Right cardiac atrium (tissue), 5 donors: ENCODE data around the gene CTSS. TPM values are rescaled to one million over a fixed set of nuclear protein-coding genes. Genes with fewer than 3 reads are reported as not detected.
A peak's percentile ranks its signal among the peaks of the same experiment; 100 is the strongest.

Experiments used
- ATAC-seq, 2 donors: fragments of 200-7000 bp; cut with Tn5 transposase; one replicate each; pipeline versions ENCODE4 v1.8.0 to v1.9.1; 2020; ENCODE audit warnings: moderate library complexity in 2 of 2, mild to moderate bottlenecking in 1 of 2
- DNase-seq, 3 donors: peaks; one replicate each; pipeline ENCODE4 v3.0.0-alpha.2; 2020
- H3K27ac ChIP-seq: one replicate; pipeline ENCODE4 v1.5.1; 2013; ENCODE audit warnings: mild to moderate bottlenecking, low read length, control low read depth, moderate library complexity
- H3K27me3 ChIP-seq: one replicate; pipeline ENCODE4 v1.6.1; 2013; ENCODE audit not compliant: control insufficient read depth, insufficient read depth
- H3K4me1 ChIP-seq: one replicate; pipeline ENCODE4 v1.6.1; 2013; ENCODE audit warnings: low read length; ENCODE audit not compliant: control insufficient read depth, insufficient read depth
- H3K4me3 ChIP-seq: one replicate; pipeline ENCODE4 v1.5.1; 2013; ENCODE audit warnings: low read length, control low read depth
- H3K9me3 ChIP-seq: one replicate; pipeline ENCODE4 v1.6.1; 2013; ENCODE audit warnings: low read length; ENCODE audit not compliant: control insufficient read depth
- WGBS: extraction: QIAGEN DNeasy Blood & Tissue Kit; methylation state at CpG from one replicate; pipeline ENCODE4 v1.1.7; 2013; 5-methylcytosine and 5-hydroxymethylcytosine counted together
- intact Hi-C, 4 donors: fragments of 100-400 bp; cut with DNase I; formaldehyde crosslinking; loops; one replicate each; pipeline versions ENCODE4 v1.11.0 to v1.14.0; 2022 to 2023
- long read RNA-seq, 4 donors: library from polyadenylated mRNA; unstranded; transcript quantifications; one replicate each; pipeline ENCODE4 v2.0.0, GENCODE V29; 2020 to 2021
- polyA plus RNA-seq: library from polyadenylated mRNA; stranded (reverse); fragments of 200-250 nt; gene quantifications from one replicate; pipeline ENCODE4 v1.2.3, GENCODE V29; 2013
- total RNA-seq, 4 donors: library from RNA; stranded (reverse); fragmentation: NEBNext Ultra II Directional; extraction: Animal tissue kit (Norgen Biotek cat#: 25700); gene quantifications; one replicate each; pipeline ENCODE4 v1.2.1, GENCODE V29; 2021
- donor health status: healthy with polysubstance abuse.
- donor health status: DM: no; HTN: yes; CAD: no.
- donor health status: DM: no; HTN: no; CAD: no.
- donor health status: DM: no; HTN: yes; CAD: no; lungs with severe emphysema.
- donor health status: DM: yes; HTN: yes; CAD: no.

Gene CTSS
- total RNA-seq (10 to 100 TPM; 34.8 to 64.7 (median 52.5) TPM), polyA plus RNA-seq (8.7 TPM)
- long read RNA-seq, donor 1, full-length matches to known transcripts: 34 of 39 reads
- long read RNA-seq, donor 1, partial matches to known transcripts: 1 of 39 reads
- long read RNA-seq, donor 1, other reads (novel, unspliced or antisense): 4 of 39 reads
- long read RNA-seq, donor 2, full-length matches to known transcripts: 7 of 10 reads
- long read RNA-seq, donor 2, partial matches to known transcripts: 1 of 10 reads
- long read RNA-seq, donor 2, other reads (novel, unspliced or antisense): 2 of 10 reads
- long read RNA-seq, donor 3, full-length matches to known transcripts: 53 of 60 reads
- long read RNA-seq, donor 3, partial matches to known transcripts: 1 of 60 reads
- long read RNA-seq, donor 3, other reads (novel, unspliced or antisense): 6 of 60 reads
- long read RNA-seq, donor 4, full-length matches to known transcripts: 12 of 12 reads
- long read RNA-seq, donor 4, partial matches to known transcripts: 0 of 12 reads
- long read RNA-seq, donor 4, other reads (novel, unspliced or antisense): 0 of 12 reads

- no peak within 1 kb of the TSS for H3K27ac ChIP-seq
- H3K27me3 ChIP-seq: no peaks in the 10 kb centered on the region
- H3K4me1 ChIP-seq: no peaks in the 10 kb centered on the region
- H3K4me3 ChIP-seq: peak within 1 kb of the TSS; percentile 77
- no peak for DNase-seq
- no peaks in the 10 kb centered on the region for H3K9me3 ChIP-seq
- intact Hi-C loops: no loop called here
- 27% methylated on average over 4 of the region's 4 CpGs for WGBS
- ATAC-seq: peak; percentile 43 to 61
Observed at GRCh38 chr1:150765296-150765976, at the start of gene CTSS. CTSS (minus strand) TSS chr1:150765778; CDS start chr1:150764763, 1,015 bp downstream.

- WGBS: 47% methylated on average over 5 of the region's 5 CpGs
- peak; percentile 70 to 81 for ATAC-seq
- DNase-seq: peak; percentile 51 to 84 (median 75)
- no peaks in the 10 kb centered on the region for H3K27me3 ChIP-seq
- intact Hi-C loops: no loop called here
- H3K9me3 ChIP-seq: no peaks in the 10 kb centered on the region
- H3K4me3 ChIP-seq: no peak overlapping the region
- H3K4me1 ChIP-seq: no peaks in the 10 kb centered on the region
- no peak overlapping the region for H3K27ac ChIP-seq
Observed at GRCh38 chr1:150813028-150813707, 47.6 kb upstream of the CTSS start.

- intact Hi-C loops: no loop called here
- no peaks in the 10 kb centered on the region for H3K27me3 ChIP-seq
- no peak overlapping the region for H3K4me3 ChIP-seq
- no peak overlapping the region for H3K27ac ChIP-seq
- ATAC-seq (no peak), DNase-seq (no peak)
- 73% methylated on average over 9 of the region's 9 CpGs for WGBS
- H3K4me1 ChIP-seq: no peaks in the 10 kb centered on the region
- H3K9me3 ChIP-seq: no peaks in the 10 kb centered on the region
Observed at GRCh38 chr1:150810958-150811659, 45.5 kb upstream of the CTSS start.

- H3K27me3 ChIP-seq: no peaks in the 10 kb centered on the region
- WGBS: 76% methylated on average over 3 of the region's 3 CpGs
- intact Hi-C loops: no loop called here
Observed at GRCh38 chr1:150809651-150810050, 44.1 kb upstream of the CTSS start.

GRCh38 chr1:150808846-150809245, 43.3 kb upstream of the CTSS start:
- H3K27ac ChIP-seq: no peak overlapping the region
- H3K4me1 ChIP-seq: no peaks in the 10 kb centered on the region
- ATAC-seq: no peak
- no peak overlapping the region for H3K4me3 ChIP-seq
- no peak for DNase-seq
- no peaks in the 10 kb centered on the region for H3K9me3 ChIP-seq
- intact Hi-C loops: no loop called here
- WGBS: 65% methylated on average over 2 of the region's 2 CpGs
- H3K27me3 ChIP-seq: no peaks in the 10 kb centered on the region

More at GRCh38 chr1:150809651-150810050, 44.1 kb upstream of the CTSS start:
- no peaks in the 10 kb centered on the region for H3K9me3 ChIP-seq
- DNase-seq (no peak), ATAC-seq (no peak)
- no peak overlapping the region for H3K27ac ChIP-seq
- no peaks in the 10 kb centered on the region for H3K4me1 ChIP-seq
- no peak overlapping the region for H3K4me3 ChIP-seq

- no peaks in the 10 kb centered on the region for H3K9me3 ChIP-seq
- no peaks in the 10 kb centered on the region for H3K4me1 ChIP-seq
- 38% methylated on average over 7 of the region's 7 CpGs for WGBS
- DNase-seq (peak in 1 of 3 donors; percentile 17), ATAC-seq (peak; percentile 70 to 74)
- peak within 1 kb of the TSS; percentile 4 for H3K27ac ChIP-seq
- H3K4me3 ChIP-seq: peak within 1 kb of the TSS; percentile 58
- intact Hi-C loops: no loop called here
- no peaks in the 10 kb centered on the region for H3K27me3 ChIP-seq
Observed at GRCh38 chr1:150808121-150808520, 42.5 kb upstream of the CTSS start, which contains the start of gene CTSK. CTSK (minus strand) TSS chr1:150808260; CDS start chr1:150806805, 1,455 bp downstream.

- intact Hi-C loops: no loop called here
- H3K4me1 ChIP-seq: no peaks in the 10 kb centered on the region
- no peaks in the 10 kb centered on the region for H3K9me3 ChIP-seq
- WGBS: 21% methylated on average over 7 of the region's 7 CpGs
- no peaks in the 10 kb centered on the region for H3K27me3 ChIP-seq
- H3K27ac ChIP-seq: no peak overlapping the region
- DNase-seq: no peak
- H3K4me3 ChIP-seq: peak overlapping the region; percentile 58
- peak in 1 of 2 donors; percentile 64 for ATAC-seq
Observed at GRCh38 chr1:150807249-150808023, 41.9 kb upstream of the CTSS start.

- Histone ChIP-seq H3K4me1 (no peaks in the 10 kb centered on the region), H3K4me3 (no peak overlapping the region), H3K9me3 (no peaks in the 10 kb centered on the region), H3K27me3 (no peaks in the 10 kb centered on the region), H3K27ac (no peak overlapping the region)
- DNase-seq: no peak
- WGBS: 92% methylated on average over 4 of the region's 4 CpGs
- ATAC-seq: no peak
- intact Hi-C loops: no loop called here
Observed at GRCh38 chr1:150805899-150806298, 40.3 kb upstream of the CTSS start.

- Histone ChIP-seq H3K4me3 (no peak overlapping the region), H3K27ac (no peak overlapping the region), H3K4me1 (no peaks in the 10 kb centered on the region), H3K9me3 (no peaks in the 10 kb centered on the region), H3K27me3 (no peaks in the 10 kb centered on the region)
- ATAC-seq (no peak), DNase-seq (no peak)
- 86% methylated on average over 3 of the region's 3 CpGs for WGBS
- intact Hi-C loops: no loop called here
Observed at GRCh38 chr1:150804671-150805070, 39.1 kb upstream of the CTSS start.

GRCh38 chr1:150799089-150799488, 33.5 kb upstream of the CTSS start:
- intact Hi-C loops: no loop called here
- H3K4me3 ChIP-seq: no peak overlapping the region
- H3K4me1 ChIP-seq: peaks cover 1% of the 10 kb centered on the region
- 83% methylated on average over 5 of the region's 5 CpGs for WGBS
- no peak overlapping the region for H3K27ac ChIP-seq
- H3K9me3 ChIP-seq: no peaks in the 10 kb centered on the region
- ATAC-seq (no peak), DNase-seq (no peak)
- H3K27me3 ChIP-seq: no peaks in the 10 kb centered on the region
